Measurements from ENCODE around the gene CRIM1.

DNA sequence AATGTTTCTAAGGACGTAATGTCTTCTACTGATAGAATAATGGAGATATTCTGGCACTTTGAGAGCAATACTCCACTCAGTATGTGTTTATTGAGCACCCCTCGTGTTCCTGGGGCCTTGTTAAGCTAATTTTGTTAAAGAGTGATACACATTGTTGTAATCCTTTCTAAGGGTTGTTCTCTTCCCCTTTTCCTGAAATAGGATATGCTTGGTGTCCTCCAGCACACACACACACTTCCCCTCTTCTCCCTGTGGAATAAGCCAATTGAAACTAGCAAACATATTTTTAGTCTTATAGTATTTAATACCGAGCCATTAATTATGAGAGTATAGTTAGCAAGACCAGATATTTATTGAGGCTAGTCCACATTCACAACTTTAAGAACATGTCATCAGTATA is 114.1 kb downstream of the CRIM1 start:
- TF ChIP-seq, protein P1, sequence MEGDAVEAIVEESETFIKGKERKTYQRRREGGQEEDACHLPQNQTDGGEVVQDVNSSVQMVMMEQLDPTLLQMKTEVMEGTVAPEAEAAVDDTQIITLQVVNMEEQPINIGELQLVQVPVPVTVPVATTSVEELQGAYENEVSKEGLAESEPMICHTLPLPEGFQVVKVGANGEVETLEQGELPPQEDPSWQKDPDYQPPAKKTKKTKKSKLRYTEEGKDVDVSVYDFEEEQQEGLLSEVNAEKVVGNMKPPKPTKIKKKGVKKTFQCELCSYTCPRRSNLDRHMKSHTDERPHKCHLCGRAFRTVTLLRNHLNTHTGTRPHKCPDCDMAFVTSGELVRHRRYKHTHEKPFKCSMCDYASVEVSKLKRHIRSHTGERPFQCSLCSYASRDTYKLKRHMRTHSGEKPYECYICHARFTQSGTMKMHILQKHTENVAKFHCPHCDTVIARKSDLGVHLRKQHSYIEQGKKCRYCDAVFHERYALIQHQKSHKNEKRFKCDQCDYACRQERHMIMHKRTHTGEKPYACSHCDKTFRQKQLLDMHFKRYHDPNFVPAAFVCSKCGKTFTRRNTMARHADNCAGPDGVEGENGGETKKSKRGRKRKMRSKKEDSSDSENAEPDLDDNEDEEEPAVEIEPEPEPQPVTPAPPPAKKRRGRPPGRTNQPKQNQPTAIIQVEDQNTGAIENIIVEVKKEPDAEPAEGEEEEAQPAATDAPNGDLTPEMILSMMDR (IDR thresholded peaks at IDR 0.05): no peak
- TF ChIP-seq POLR2A (IDR thresholded peaks at IDR 0.05): no peak
